GM19455 (cell line): ENCODE measurements around the gene UBASH3A.

Source experiments
- ATAC-seq: cut with Tn5 transposase; IDR thresholded peaks from one replicate; pipeline ENCODE4 v1.9.1; 2021; ENCODE audit not compliant: unreplicated experiment

Gene UBASH3A

DNA sequence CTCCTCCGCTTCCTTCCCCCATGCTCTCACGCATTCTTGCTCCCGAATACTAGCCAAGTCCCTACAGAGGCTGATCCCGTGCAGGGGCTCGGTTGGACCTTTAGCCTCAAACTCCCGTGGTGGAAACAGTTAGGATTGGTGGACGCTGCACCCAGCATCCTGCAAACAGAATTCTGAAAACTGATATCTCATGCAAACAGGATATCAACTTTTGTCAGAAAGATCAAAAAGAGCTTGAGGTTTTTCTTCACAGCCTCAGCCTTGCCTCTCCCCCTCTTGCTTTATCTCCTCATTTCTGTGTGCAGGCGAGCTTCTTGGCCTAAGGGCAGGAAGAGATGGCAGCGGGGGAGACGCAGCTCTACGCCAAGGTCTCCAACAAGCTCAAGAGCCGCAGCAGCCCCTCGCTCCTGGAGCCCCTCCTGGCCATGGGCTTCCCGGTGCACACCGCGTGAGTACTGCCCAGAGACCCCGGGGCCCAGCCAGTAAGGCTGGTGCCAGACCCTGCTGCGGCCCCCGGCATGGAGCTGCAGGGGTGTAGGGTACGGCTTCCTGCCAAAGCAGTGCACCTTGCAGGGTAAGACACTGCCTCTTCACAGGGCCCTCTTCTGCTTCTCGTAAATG lies at the start of gene UBASH3A:
TSS of gene UBASH3A (plus strand) at position 292 of the 621 bp plus-strand sequence. CDS start at position 336, 44 bp downstream.
- no peak for ATAC-seq

GRCh38 chr21:42356046-42356445 lies 47.7 kb upstream of the UBASH3A start:
- ATAC-seq, result no peak

DNA sequence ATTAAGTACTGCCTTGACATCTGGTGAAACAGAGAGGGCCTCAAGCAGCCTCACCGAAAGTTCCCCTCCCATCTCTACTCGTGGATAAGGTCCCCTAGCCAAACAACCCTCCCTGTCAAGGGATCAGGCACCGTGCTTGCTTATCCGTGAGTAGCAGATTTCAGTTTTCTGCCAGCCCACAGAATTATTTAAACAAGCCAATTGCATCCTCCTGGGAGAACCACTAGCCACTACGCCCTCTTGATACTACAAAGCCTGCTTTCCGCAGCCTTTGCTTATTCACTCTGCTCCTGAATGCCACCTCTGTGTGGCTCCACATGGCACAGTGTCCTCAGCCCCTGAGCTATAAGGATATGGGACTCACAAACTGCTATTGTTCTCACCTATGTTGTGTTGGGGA lies 47.1 kb upstream of the UBASH3A start:
- no peak for ATAC-seq

DNA sequence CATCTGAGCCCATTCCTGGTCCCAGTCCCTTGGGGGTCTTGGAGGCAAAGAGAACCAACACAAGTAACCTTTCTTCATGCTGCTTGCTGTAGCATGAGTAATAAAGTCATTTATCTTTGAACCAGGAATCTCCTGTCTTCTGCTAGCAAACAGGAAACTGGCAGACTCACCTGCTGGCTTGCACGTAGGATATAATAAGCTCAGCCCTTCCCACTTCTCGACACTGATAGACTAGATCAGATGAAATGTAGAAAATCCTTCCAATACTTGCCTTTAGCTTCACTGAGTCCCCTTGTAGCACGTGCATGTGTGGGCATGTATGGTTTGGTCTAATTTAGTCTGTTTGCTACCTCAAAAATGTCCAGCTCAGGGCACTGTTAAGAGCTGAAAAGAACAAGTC lies 46.4 kb upstream of the UBASH3A start:
- no peak for ATAC-seq

DNA sequence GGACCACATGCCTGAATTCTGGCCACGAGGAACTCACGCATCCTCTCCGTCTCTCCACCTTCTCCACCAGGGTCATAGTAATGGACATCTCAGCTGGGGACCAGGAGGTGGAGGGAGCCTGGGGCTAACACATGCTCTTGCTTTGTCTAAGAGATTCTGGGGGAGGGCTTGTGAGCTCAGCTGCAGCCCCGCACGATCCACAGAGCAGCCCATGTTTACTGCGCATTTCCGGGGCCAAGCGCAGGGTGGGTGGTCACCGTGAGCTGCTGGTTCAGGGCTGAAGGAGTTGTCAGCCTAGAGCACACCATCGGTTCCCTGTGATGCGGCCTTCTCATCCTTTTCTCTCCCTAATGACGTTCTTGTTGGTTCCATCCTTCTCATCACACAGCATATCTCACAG lies 45.4 kb upstream of the UBASH3A start:
- ATAC-seq, result no peak

DNA sequence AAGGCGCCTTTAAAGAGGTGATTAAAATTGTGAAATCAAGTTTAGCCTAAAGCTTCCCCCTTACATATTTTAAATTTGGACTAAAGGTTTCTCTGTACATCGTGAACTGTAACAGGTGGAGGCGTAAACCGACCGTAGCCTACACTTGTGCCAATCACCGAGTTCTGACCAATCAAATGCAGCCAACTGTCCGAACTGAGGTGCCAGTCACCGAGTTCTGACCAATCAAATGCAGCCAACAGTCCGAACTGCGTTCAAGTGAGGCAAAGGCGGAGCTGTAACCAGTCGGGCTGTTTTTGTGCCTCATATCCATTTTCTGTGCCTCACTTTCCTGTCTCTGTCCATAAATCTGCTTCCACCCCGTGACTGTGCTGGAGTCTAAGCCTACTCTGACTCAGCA lies 44.8 kb upstream of the UBASH3A start:
- ATAC-seq, result no peak

GRCh38 chr21:42360317-42360716 lies 43.4 kb upstream of the UBASH3A start:
- ATAC-seq, result no peak

- no peak for ATAC-seq
Observed at GRCh38 chr21:42361286-42361685, 42.4 kb upstream of the UBASH3A start.

DNA sequence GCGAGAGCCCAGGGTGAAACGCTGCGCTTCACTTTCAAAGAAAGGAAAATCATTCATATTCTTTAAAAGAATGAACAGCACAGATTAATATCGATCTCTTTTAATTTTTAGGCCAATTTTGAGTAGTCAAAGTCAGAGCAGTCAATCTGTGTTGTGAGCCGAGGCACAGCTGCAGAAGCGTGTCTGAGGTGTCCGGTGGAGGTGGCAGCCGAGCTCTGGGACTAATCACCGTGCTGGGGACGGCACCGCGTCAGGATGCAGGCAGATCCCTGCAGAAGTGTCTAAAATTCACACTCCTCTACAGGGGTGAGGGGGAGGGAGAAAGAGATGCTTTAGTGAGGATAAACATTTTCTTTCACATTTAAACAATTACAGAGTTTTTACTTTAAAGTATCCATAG lies 41.5 kb upstream of the UBASH3A start:
- ATAC-seq, result no peak

DNA sequence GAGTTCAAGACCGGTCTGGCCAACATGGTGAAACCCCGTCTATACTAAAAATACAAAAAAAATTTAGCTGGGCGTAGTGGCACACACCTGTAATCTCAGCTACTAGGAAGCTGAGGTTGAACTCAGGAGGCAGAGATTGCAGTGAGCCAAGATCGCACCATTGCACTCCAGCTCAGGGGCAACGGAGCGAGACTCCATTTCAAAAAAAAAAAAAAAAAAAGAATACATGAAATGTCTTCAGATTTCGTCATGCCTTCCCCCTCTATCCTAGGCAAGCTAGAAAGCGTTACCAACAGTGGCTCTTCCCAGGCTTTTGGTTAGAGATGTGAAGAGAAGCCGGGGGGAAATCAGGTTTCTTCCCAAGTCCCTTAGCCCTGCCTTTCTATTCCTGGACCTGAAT lies 41.0 kb upstream of the UBASH3A start:
- no peak for ATAC-seq

GRCh38 chr21:42363312-42363711 lies 40.4 kb upstream of the UBASH3A start:
- ATAC-seq, result no peak

GRCh38 chr21:42364304-42364865 lies 39.3 kb upstream of the UBASH3A start:
- no peak for ATAC-seq

DNA sequence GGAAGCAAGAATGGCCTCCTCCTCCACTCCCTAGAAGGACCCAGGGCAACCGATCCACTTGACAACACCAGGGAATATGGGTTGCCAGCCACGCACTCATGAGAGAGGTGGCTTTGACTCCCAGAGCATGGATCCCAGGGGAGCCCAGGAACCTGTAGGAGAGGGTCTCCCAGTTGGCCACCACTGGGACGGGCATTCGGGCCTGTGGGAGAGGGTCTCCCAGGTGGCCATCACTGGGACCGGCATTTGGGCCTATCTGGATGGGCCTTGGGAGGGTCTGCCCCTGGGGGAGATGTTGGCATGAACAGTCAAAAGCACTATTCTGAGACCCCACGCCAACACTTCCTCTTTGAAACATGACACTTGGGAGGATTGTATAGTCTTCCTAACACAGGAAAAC lies 37.9 kb upstream of the UBASH3A start:
- no peak for ATAC-seq

GRCh38 chr21:42366292-42367010 lies 37.3 kb upstream of the UBASH3A start, which contains the start of gene TFF1:
Gene TFF1 (minus strand): TSS chr21:42366535. CDS start chr21:42366495, 40 bp downstream.
- ATAC-seq, result no peak

- no peak for ATAC-seq
Observed at GRCh38 chr21:42367367-42368165, 36.1 kb upstream of the UBASH3A start.

GRCh38 chr21:42369821-42370220 lies 33.9 kb upstream of the UBASH3A start:
- ATAC-seq, result no peak

DNA sequence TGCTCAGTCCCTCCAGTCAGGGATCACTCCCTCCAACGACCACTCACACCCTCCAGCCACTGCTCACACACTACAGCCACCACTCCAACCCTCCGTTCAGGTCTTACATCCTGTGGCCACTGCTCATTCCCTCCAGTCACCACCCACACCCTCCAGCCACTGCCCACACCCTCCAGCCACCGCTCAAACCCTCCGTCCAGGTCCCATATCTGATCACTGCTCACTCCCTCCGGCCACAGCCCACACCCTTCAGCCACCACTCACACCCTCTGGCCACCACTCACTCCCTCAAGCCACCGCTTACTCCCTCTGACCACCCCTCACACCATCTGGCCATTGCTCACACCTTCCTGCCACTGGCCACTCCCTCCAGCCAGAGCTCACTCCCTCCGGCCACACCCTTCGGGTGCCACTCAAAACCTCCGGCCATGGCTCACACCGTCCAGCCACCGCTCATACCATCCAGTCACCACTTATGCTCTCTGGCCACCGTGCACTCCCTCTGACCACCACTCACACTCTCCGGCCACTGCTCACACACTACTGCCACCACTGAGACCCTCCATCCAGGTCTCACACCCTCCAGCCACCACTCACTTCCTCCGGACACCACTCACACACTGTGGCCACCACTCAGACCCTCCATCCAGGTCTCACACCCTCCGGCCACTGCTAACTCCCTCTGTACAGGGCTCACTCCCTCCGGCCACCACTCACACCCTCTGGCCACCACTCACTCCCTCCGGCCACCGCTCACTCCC lies 32.6 kb upstream of the UBASH3A start:
- no peak for ATAC-seq

DNA sequence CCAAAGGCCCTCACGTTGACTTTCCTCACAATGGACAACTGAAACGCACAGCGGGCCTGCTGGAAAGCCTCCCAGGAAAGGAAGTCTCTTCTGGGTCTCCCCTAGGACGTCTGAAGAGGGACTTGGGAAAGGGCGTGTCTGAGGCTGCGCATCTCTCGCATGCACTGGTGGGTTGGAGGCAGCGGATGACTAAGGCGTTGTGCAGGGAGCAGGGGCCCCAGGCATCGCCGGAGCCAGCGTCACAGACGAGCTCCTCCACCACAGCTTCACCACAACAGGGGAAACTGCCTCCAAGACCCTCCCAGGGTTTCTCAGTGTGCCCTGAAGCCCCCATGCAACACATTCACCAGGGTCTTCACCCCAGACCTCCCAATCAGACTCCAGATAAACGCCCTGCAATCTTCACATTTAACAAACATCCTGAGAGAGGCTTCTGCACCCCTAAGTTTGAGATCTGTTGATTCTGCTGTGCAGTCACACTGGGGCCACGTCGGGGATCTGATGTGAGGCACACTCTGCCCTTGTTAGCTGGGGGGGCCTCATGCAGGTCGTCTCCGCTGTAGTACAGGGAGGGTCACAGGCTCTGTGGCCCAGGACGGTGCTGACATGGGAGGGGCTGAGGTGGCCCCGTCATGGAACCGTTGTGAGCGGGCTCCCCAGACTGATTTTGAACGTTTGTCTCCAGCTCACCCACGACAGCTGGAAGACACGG lies 30.4 kb upstream of the UBASH3A start:
- ATAC-seq, result no peak

- no peak for ATAC-seq
Observed at GRCh38 chr21:42373908-42374455, 29.7 kb upstream of the UBASH3A start.

DNA sequence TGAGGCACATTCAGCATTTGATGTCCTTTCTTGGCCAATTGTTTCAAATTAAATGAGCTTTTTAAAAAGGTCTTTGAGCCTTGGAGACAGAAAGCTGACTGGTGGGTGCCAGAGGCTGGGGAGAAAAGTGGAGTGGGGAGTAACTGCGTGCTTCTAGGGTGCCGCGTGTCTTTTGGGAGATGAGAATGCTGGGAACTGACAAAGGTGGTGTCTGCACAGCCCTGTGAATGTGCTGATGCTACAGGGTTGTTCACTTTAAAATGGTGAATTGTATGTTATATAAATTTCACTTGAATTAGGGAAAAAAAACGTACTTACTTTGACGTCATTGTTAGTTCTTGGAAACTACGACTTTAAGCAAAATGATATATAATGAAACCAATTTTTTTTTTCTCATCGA lies 29.2 kb upstream of the UBASH3A start:
- ATAC-seq, result no peak
